Raji (cell line): Measurements from ENCODE around the gene DHH.

Source experiments
- POLR2A ChIP-seq: IDR thresholded peaks from 2 replicates; pipeline ENCODE4 v1.6.1; 2011; ENCODE audit warnings: low read depth, low read length, control low read depth; ENCODE audit not compliant: insufficient read depth

Gene DHH

DNA sequence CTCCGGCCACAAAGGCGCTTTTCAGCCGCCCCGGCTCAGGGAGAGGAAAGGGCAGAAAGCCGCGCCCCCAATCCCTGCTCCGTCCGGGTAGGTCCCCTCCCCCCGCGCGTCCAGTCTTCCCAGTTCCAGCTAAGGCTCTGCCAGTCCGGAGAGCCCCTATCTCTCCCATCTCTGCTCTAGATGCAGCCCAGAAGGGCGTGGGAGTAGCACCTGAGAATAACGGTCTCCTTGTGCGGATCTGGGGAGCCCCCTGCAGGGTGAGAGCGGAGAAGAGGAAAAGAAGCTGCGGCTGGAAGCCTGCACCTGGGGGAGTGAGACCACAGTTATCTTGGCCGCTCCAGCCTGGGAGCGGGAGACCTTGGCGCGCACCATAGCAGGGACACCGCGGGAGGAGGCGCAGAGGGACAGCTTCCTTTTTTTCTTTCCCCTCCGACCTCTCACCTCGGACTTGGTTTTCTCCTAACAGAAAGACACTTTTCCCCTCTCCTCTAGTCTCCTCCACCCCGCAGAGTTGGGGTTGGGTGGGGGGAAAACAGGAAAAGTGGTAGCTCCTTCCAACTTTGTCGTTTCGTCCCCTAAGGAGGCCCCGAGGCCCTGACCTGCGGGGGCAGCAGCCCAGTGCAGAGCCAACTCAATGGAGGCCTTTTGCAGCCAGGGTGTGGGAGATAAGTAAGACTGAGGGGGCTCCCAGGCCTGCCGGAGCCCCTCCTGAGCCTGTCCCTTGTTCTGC lies 2.4 kb downstream of the DHH start:
- no peak for TF ChIP-seq POLR2A

DNA sequence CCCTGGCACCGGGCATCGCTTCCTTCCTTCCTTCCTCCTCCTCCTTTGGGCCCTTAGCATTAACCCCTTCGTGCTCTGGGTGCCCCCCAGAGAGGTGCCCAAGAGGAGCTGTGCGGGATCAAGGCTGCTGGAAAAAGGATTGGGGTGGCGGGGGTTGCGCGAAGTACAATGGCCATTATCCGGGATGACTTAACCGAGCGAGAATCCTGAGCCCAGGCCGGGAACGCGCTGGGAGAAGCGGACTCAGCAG lies 2.8 kb downstream of the DHH start:
- TF ChIP-seq POLR2A = no peak

DNA sequence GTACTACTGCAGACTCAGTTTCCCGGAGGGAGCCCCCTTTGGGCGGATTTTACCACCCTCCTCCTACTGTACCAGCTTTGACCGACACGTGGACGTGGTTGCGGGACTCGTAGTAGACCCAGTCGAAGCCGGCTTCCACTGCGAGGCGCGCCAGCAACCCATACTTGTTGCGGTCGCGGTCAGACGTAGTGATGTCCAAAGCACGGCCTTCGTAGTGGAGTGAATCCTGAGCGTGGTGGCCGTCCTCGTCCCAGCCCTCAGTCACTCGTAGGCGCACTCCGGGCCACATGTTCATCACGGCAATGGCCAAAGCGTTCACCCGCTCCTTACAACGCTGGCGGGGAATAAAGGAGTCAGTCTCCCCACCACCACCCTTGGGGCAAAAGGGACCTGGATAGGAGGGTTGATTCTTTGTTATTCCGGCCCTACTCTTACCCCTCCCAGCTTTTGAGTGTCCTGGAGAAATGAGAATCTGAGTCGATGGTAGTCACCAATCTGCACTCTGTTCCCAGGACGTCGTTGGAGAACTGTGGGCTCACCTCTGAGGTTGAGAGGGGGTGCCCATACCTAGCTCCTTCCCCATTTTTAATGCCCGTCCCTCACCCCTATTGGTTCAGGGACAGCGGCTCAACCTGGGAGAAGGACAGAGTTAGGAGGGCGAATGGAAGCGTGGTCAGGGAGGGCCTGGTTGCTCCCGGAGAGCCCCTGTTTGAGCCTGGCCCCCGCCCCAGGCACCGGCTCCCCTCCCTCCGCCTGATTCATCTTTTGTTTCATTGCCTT lies 3.4 kb downstream of the DHH start:
- TF ChIP-seq POLR2A = no peak

DNA sequence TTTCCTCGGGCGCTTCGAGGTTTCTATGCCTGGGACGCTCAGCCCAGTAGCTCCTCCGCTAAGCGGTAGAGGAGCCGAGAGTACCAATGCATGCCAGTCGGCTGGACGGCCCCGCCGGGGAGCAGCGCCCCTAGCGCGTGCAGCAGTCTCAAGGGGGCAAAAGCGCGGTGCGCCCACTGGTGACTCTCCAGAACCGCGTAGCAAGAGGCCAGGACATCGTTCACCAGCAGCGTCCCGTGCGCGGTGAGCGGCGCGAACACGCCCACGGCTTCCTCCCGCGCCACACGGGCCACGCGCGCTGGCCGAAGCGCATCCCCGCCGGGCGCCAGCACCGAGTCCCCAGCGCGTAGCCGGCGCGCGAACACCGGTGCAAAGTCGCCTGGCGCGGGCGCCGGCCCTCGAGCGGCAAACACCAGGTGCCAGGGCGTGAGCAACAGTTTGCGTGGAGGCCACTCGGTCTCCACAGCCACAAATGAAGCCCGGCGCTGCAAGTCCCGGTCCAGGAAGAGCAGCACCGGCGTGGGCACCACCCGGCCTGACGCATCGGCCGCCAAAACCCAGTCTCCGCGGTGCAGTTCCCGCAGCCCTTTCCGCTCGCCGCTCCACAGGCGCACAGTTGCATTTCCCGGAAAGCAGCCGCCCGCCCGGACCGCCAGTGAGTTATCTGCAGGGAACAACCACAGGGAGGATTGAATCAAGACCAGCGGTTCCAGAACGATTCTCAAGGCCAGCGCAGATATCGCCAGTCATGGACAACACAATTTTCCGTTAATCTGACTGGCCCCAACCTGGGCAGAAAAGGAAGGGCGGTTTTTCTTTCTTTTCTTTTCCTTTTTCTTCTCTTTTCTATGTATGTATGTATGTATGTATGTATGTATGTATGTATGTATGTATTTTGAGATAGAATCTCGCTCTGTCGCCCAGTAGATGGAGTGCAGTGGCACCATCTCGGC lies 4.5 kb downstream of the DHH start:
- no peak for TF ChIP-seq POLR2A

DNA sequence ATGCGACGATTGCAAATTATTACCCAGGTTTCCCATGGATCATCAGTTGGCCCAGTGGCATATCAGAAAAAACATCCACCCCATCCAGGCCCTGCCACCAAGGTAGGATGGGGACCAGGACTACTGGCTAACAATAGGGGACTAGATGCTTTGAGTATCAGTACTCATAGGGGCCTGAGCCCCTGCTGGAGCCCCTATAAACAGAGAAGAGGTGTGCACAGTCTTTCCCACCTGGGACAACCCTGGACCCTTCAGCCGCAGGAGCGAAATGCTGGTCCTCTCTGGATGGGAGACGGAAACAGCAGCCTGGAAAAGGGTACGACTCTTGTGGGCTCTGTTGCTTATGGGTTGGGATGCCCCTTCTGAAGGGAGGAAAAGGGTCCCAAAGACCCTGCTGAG lies 5.7 kb downstream of the DHH start:
- no peak for TF ChIP-seq POLR2A

DNA sequence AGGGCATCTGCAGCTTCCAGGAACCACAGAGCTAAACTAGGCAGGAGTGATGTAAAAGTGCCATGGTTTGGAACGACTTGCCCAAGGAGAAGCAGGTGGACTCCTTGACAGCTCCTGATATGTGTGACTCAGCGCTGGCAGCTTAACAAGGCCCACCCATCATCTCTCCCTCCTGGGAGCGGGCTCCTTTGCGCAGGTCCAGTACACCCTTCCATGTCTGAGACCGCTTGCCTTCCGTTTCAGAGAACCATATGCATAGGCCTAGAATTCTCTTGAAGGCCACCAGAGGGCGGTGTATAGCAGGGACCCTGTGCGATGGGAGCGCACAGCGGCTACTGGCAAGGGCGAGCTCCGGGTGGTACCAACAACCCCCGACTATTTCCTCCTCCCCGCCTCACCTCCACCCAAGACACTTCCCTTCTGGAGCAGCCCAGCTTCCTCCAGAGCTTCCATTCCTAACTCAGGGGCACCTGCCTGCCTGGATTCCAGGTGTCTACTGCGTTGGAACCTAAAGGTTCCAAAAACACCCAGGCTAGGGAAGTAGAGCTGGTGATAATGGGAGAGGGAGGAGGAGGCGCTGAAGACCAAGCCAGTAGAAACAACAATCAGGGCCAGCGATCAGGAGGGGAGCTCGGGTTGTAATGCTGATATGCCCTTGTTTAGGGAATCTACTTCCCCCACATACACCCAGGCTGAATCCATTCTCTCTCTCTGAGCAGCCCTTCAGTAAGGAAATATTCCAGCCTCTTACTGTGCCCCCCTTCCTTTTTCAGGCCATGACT lies 6.3 kb downstream of the DHH start:
- TF ChIP-seq POLR2A = peak; percentile 51; the same call in 1 of the 2 replicates

DNA sequence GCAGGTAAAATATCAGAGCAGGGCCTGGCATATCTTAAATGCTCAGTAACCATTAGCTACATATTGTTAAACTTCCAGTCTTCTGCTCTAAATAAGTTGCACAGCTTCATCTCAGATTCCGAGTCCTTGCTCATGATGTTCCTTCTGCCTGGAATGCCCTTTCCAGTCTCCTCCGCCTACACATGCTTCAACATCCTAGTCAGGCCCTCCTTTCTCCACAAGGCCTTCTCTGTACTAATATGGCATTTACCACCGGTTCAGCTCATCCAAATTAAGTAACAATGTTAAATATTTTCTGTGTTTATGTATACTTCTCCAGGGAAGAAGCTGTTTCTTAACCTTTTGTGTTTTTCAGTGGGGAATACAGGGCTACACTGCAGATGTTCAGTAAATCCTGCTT lies 8.5 kb downstream of the DHH start:
- no peak for TF ChIP-seq POLR2A

DNA sequence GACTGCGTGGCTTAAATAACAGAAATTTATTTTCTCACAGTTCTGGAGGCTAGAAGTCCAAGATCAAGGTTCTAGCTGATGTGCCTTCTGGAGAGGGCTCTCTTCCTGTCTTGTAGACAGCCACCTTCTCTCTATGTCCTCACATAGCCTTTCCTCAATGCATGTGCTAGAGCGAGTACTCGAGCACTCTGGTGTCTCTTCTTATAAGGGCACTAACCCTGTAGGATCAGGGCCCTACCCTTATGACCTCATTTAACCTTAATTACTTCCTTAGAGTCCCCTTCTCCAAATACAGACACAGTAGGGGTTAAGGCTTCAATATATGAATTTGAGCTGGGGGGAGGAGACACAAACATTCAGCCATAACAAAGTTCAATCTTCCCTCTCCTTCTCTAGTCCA lies 10.2 kb downstream of the DHH start:
- no peak for TF ChIP-seq POLR2A

DNA sequence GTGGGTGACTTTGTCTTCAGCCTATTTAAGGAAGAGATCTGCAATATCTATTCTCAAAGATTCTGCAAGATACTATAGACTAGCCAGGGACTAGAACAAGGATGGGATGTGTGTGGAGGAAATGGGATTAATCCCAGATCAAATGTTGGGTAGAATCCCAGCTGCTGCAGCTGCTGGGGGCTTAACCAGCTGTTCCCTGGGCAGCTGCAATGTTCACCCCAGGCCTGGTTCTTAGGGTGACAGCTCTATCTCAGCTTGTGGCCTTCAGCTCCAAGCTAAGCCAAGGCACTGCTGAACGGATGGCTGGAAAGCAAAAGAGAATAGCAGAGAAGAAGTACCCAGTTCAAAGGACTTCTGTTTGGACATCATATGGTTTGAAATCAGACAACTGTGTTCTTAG lies 14.8 kb downstream of the DHH start:
- no peak for TF ChIP-seq POLR2A

DNA sequence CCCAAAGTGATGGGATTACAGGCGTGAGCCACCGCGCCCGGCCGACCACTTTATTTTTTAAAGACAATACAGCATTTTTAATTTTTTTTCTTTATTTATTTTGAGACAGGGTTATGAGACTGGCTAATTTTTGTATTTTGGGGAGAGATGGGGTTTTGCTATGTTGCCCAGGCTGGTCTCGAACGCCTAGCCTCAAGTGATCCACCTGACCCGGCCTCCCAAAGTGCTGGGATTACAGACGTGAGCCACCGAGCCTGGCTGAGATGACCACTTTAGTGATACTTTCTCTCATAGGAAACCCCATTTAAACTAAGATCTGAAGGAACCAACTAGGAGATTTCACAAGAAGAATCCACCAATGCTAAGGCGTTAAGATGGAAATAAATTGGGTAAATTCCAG lies 23.6 kb downstream of the DHH start:
- no peak for TF ChIP-seq POLR2A

DNA sequence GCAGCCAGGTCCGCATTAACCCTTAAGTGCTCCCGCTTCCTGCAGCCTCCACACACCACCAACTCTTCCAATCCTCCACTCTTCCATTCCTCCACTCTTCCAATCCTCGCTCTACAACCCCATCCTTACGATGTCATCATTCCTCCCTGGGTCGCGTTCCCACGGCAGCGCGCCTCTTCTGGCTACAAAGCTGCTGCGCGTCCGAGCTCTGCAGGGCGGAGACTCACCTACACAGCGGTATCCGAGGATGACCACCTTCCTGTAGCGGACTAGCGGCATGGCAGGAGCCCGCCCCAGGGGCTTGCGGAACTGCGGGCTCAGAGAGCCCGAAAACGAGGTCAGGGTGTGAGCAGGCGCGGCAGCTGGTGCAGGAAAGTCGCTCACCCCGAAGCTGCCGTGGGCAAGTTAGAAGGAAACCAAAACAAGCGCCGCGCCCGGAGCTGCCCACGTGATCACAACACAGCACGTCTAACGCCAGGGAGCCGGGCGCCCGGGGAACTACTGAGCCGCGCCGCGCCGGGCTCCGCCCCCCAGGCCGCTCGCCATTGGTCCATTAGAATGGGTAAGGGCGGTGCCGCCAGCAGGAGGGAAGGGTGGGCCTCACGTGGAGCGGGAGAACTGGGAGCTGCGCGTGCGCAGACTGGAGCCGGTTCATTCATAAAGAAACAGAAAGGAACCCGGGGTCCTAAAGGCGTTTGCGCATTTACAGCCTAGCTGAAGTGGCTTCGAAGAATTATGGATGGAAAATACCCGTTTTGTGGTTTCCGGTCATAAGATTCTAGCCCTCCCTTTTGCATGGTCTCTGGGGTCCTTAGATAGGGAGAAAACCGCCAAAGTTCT lies 24.9 kb downstream of the DHH start, which contains the start of gene RHEBL1:
TSS of gene RHEBL1 (minus strand) at position 473 of the 840 bp plus-strand sequence. CDS start at position 279, 194 bp downstream.
- peak; percentile 55 for TF ChIP-seq POLR2A

DNA sequence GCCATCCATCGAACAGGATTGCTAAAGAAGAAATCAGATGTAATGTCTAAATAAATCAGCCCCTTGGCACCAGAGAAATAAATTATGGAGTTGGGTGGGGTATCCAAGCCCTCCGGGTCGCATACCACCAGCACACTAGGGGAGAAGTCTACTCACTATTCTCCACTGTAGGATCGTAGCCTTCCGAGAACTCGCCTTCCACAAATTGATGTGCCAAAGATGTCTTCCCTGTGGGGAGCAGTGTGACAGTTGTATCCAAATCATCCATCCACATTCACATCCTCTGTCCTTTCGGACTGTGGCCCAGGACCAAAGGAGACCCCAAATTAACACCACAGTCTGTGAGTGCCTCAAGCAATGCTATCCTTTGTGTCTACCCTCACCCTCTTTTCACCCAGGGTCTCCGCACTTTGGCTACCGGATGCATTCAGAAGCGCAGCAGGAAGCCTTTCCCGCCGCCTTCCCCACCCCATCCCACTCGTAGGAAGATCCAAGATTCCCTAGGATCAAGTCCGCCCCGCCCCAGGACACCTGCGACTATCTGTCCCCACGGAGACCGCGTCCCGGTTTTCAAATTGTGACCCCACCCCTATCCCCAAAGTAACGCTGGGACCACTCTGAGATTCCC lies 25.6 kb downstream of the DHH start:
- no peak for TF ChIP-seq POLR2A

DNA sequence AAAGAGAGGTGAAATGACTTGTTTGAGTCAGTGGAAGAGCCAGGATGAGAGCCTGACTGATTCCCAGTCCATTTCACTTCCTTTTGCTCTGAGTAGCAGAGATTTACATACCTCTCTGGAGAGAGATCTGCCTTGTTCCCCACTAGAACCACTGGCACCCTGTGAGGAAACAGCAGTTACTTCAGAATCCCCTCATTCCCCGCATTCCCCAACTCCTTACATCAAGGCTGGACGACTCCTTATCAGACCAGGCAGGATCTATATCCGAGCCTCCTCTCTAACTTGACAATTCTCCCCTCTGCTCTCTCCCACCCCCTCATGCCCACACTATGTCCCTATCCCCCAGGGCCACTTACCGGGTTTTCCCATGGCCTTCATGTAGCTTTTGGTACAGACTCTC lies 28.5 kb downstream of the DHH start:
- no peak for TF ChIP-seq POLR2A
